Neural progenitor cell (in vitro differentiated cells): ENCODE measurements around the gene SCO2. TPM values are rescaled to one million over a fixed set of nuclear protein-coding genes. Genes with fewer than 3 reads are reported as not detected.

ENCODE experiments used
- DNase-seq: peaks from one replicate; pipeline ENCODE4 v3.0.0-alpha.2; 2016; ENCODE audit warnings: low spot score
- H2AFZ ChIP-seq: fragments of 200-600 bp; sonication (generic); replicated peaks from 2 replicates; pipeline ENCODE4 v1.6.1; 2016; ENCODE audit warnings: antibody characterized with exemption
- H3F3A ChIP-seq: fragments of 200-600 bp; sonication (generic); 2 replicates; pipeline ENCODE4 v1.6.1; 2016; ENCODE audit warnings: antibody characterized with exemption, low read depth
- H3K27ac ChIP-seq: fragments of 200-600 bp; sonication (generic); 2 replicates; pipeline ENCODE4 v1.5.1; 2016; ENCODE audit warnings: mild to moderate bottlenecking
- H3K27me3 ChIP-seq: fragments of 200-600 bp; sonication (generic); 2 replicates; pipeline ENCODE4 v1.6.1; 2016; ENCODE audit warnings: mild to moderate bottlenecking, moderate library complexity
- H3K36me3 ChIP-seq: fragments of 200-600 bp; sonication (generic); 2 replicates; pipeline ENCODE4 v1.5.1; 2016
- H3K4me1 ChIP-seq: fragments of 200-600 bp; sonication (generic); 2 replicates; pipeline ENCODE4 v1.6.1; 2016; ENCODE audit warnings: mixed run types
- H3K4me2 ChIP-seq: fragments of 200-600 bp; sonication (generic); 2 replicates; pipeline ENCODE4 v1.6.1; 2016
- H3K4me3 ChIP-seq: fragments of 200-600 bp; sonication (generic); 2 replicates; pipeline ENCODE4 v1.5.1; 2016
- H3K79me2 ChIP-seq: fragments of 200-600 bp; sonication (generic); 2 replicates; pipeline ENCODE4 v1.6.1; 2016; ENCODE audit warnings: low read depth
- H3K9ac ChIP-seq: fragments of 200-600 bp; sonication (generic); 2 replicates; pipeline ENCODE4 v1.6.1; 2016
- H3K9me3 ChIP-seq: fragments of 200-600 bp; sonication (generic); 2 replicates; pipeline ENCODE4 v1.5.1; 2016; ENCODE audit warnings: low read depth
- H4K20me1 ChIP-seq: fragments of 200-600 bp; sonication (generic); 2 replicates; pipeline ENCODE4 v1.6.1; 2016; ENCODE audit warnings: low read depth
- H3K27ac Mint-ChIP-seq: 3 replicates; pipeline ENCODE4 v1.8.0; 2021; ENCODE audit warnings: mixed read lengths
- H3K27me3 Mint-ChIP-seq: 2 replicates; pipeline ENCODE4 v1.8.0; 2022; ENCODE audit warnings: low read depth, mild to moderate bottlenecking, inconsistent platforms, moderate library complexity, mixed read lengths; ENCODE audit not compliant: insufficient read depth
- H3K36me3 Mint-ChIP-seq: 3 replicates; pipeline ENCODE4 v1.8.0; 2021; ENCODE audit warnings: mixed read lengths
- H3K4me1 Mint-ChIP-seq: 3 replicates; pipeline ENCODE4 v1.8.0; 2021; ENCODE audit warnings: mixed read lengths
- H3K4me3 Mint-ChIP-seq: 3 replicates; pipeline ENCODE4 v1.8.0; 2021; ENCODE audit warnings: mild to moderate bottlenecking, moderate library complexity, mixed read lengths
- H3K9me3 Mint-ChIP-seq: 3 replicates; pipeline ENCODE4 v1.8.0; 2020; ENCODE audit warnings: mixed read lengths
- CTCF ChIP-seq: fragments of 200-600 bp; sonication (generic); IDR thresholded peaks from 2 replicates; pipeline ENCODE4 v1.5.1; 2017; ENCODE audit warnings: antibody characterized with exemption, mild to moderate bottlenecking
- EZH2 ChIP-seq: fragments of 200-600 bp; sonication (generic); IDR thresholded peaks from 2 replicates; pipeline ENCODE4 v1.6.1; 2017; ENCODE audit warnings: antibody characterized with exemption, mild to moderate bottlenecking, moderate library complexity
- EZH2phosphoT487 ChIP-seq: fragments of 200-600 bp; sonication (generic); IDR thresholded peaks from 2 replicates; pipeline ENCODE4 v1.6.1; 2017; ENCODE audit warnings: antibody characterized with exemption
- total RNA-seq: library from RNA; depleted of rRNA; stranded (reverse); fragments of >200 nt; gene quantifications from 2 replicates; pipeline ENCODE4 v1.2.3, GENCODE V29; 2015; ENCODE audit warnings: low replicate concordance

SCO2 gene
- total RNA-seq, 1 donor from 2014 or later, result not detected

- H3K27me3 Mint-ChIP-seq, result peaks cover 27% of the 10 kb centered on the region
- TF ChIP-seq EZH2 (no peak), EZH2phosphoT487 (no peak), CTCF (no peak)
- H4K20me1 ChIP-seq, result peaks cover 45% of the 10 kb centered on the region
- peak overlapping the region; percentile 92 for H3K4me3 ChIP-seq
- H3K4me1 ChIP-seq, result peaks cover 7% of the 10 kb centered on the region
- H3K4me3 Mint-ChIP-seq, result peak overlapping the region; percentile 89
- no peak overlapping the region for H2AFZ ChIP-seq
- no peaks in the 10 kb centered on the region for H3K9me3 ChIP-seq
- H3K4me2 ChIP-seq, result peak overlapping the region; percentile 99
- peak overlapping the region; percentile 74 for H3K27ac Mint-ChIP-seq
- no peaks in the 10 kb centered on the region for H3K9me3 Mint-ChIP-seq
- H3K27ac ChIP-seq, result no peak overlapping the region
- H3K4me1 Mint-ChIP-seq, result peaks cover 12% of the 10 kb centered on the region
- peaks cover 9% of the 10 kb centered on the region for H3K79me2 ChIP-seq
- H3K36me3 Mint-ChIP-seq, result peaks cover 10% of the 10 kb centered on the region
- DNase-seq, result no peak
- H3K27me3 ChIP-seq, result peaks cover 29% of the 10 kb centered on the region
- H3K36me3 ChIP-seq, result no peaks in the 10 kb centered on the region
- no peak overlapping the region for H3K9ac ChIP-seq
- H3F3A ChIP-seq, result peaks cover 32% of the 10 kb centered on the region
Observed at GRCh38 chr22:50523806-50524675, 1.4 kb downstream of the SCO2 start.

GRCh38 chr22:50523458-50523805 is 2.0 kb downstream of the SCO2 start:
- Histone ChIP-seq H3K4me1 (peaks cover 7% of the 10 kb centered on the region), H2AFZ (no peak overlapping the region), H3K9me3 (no peaks in the 10 kb centered on the region), H4K20me1 (peaks cover 39% of the 10 kb centered on the region), H3K27me3 (peaks cover 23% of the 10 kb centered on the region), H3K36me3 (no peaks in the 10 kb centered on the region), H3K4me2 (no peak overlapping the region), H3K27ac (no peak overlapping the region), H3K79me2 (peaks cover 9% of the 10 kb centered on the region), H3F3A (peaks cover 27% of the 10 kb centered on the region), H3K4me3 (no peak overlapping the region), H3K9ac (no peak overlapping the region)
- H3K27me3 Mint-ChIP-seq, result peaks cover 21% of the 10 kb centered on the region
- H3K4me1 Mint-ChIP-seq, result peaks cover 12% of the 10 kb centered on the region
- peak overlapping the region; percentile 55 for H3K4me3 Mint-ChIP-seq
- TF ChIP-seq EZH2 (no peak), EZH2phosphoT487 (no peak), CTCF (no peak)
- no peak overlapping the region for H3K27ac Mint-ChIP-seq
- no peak for DNase-seq
- H3K36me3 Mint-ChIP-seq, result peaks cover 10% of the 10 kb centered on the region
- H3K9me3 Mint-ChIP-seq, result no peaks in the 10 kb centered on the region

GRCh38 chr22:50522806-50523438 is 2.5 kb downstream of the SCO2 start:
- H3K36me3 ChIP-seq, result no peaks in the 10 kb centered on the region
- no peaks in the 10 kb centered on the region for H3K9me3 ChIP-seq
- peaks cover 34% of the 10 kb centered on the region for H4K20me1 ChIP-seq
- Mint-ChIP-seq H3K36me3 (peaks cover 10% of the 10 kb centered on the region), H3K9me3 (no peaks in the 10 kb centered on the region), H3K27ac (no peak overlapping the region), H3K4me3 (peak overlapping the region; percentile 55), H3K4me1 (peaks cover 12% of the 10 kb centered on the region), H3K27me3 (peaks cover 16% of the 10 kb centered on the region)
- H3K9ac ChIP-seq, result no peak overlapping the region
- no peak for DNase-seq
- H3K79me2 ChIP-seq, result peaks cover 9% of the 10 kb centered on the region
- peaks cover 18% of the 10 kb centered on the region for H3K27me3 ChIP-seq
- no peak overlapping the region for H2AFZ ChIP-seq
- peaks cover 22% of the 10 kb centered on the region for H3F3A ChIP-seq
- TF ChIP-seq EZH2phosphoT487 (no peak), EZH2 (no peak), CTCF (no peak)
- H3K4me3 ChIP-seq, result no peak overlapping the region
- H3K4me2 ChIP-seq, result no peak overlapping the region
- H3K4me1 ChIP-seq, result peaks cover 7% of the 10 kb centered on the region
- no peak overlapping the region for H3K27ac ChIP-seq
